ENCODE data around the gene IGFBP4. TPM values are rescaled to one million over a fixed set of nuclear protein-coding genes. Genes with fewer than 3 reads are reported as not detected.

IGFBP4 gene
- polyA plus RNA-seq, 1 experiment: 1,200 TPM

GRCh38 chr17:40464392-40464855 is 21.2 kb downstream of the IGFBP4 start:
- DNase-seq (ENCODE audit: low read depth): no peak

GRCh38 chr17:40466298-40466971 is 23.2 kb downstream of the IGFBP4 start:
- H3K4me3 ChIP-seq (ENCODE audit: low read depth, low read length): no peak overlapping the region
- DNase-seq (ENCODE audit: low read depth): no peak
- H3K27me3 ChIP-seq (ENCODE audit: control insufficient read depth, insufficient read depth, low read length): no peaks in the 10 kb centered on the region
- no peaks in the 10 kb centered on the region for H3K36me3 ChIP-seq (ENCODE audit: control insufficient read depth, insufficient read depth, low read length)
- POLR2A ChIA-PET: interaction anchor here (0.6 kb wide), 1 partner anchor 8 kb away, joined by 3 read pairs; no protein-coding TSS in a partner anchor
- TF ChIP-seq CTCF (IDR thresholded peaks at IDR 0.05; ENCODE audit: insufficient read depth, low read depth, low read length): no peak
- CTCF ChIA-PET: interaction anchor here (0.7 to 3.6 kb wide), 4 partner anchors 10 to 94 kb away, joined by 3 to 20 read pairs (median 4); no protein-coding TSS in a partner anchor

More at GRCh38 chr17:40464392-40464855, 21.2 kb downstream of the IGFBP4 start:
- Histone ChIP-seq H3K36me3 (ENCODE audit: control insufficient read depth, insufficient read depth, low read length) (peaks cover 1% of the 10 kb centered on the region), H3K27me3 (ENCODE audit: control insufficient read depth, insufficient read depth, low read length) (no peaks in the 10 kb centered on the region), H3K4me3 (ENCODE audit: low read depth, low read length) (no peak overlapping the region)
- POLR2A ChIA-PET: interaction anchor here (0.6 kb wide), 1 partner anchor 14 kb away, joined by 5 read pairs; no protein-coding TSS in a partner anchor
- TF ChIP-seq CTCF (IDR thresholded peaks at IDR 0.05; ENCODE audit: insufficient read depth, low read depth, low read length): no peak
- CTCF ChIA-PET: interaction anchor here (1.5 to 3.6 kb wide), 3 partner anchors 12 to 68 kb away, joined by 4 to 20 read pairs (median 8); no protein-coding TSS in a partner anchor

- Histone ChIP-seq H3K4me3 (ENCODE audit: low read depth, low read length) (no peak overlapping the region), H3K36me3 (ENCODE audit: control insufficient read depth, insufficient read depth, low read length) (no peaks in the 10 kb centered on the region), H3K27me3 (ENCODE audit: control insufficient read depth, insufficient read depth, low read length) (no peaks in the 10 kb centered on the region)
- ChIA-PET CTCF (interaction anchor here (0.7 to 3.6 kb wide), 4 partner anchors 9 to 105 kb away, joined by 3 to 20 read pairs (median 4); no protein-coding TSS in a partner anchor), POLR2A (no interaction called here)
- no peak for DNase-seq (ENCODE audit: low read depth)
- no peak for TF ChIP-seq CTCF (IDR thresholded peaks at IDR 0.05; ENCODE audit: insufficient read depth, low read depth, low read length)
These were observed 24.1 kb downstream of the IGFBP4 start for GRCh38 chr17:40467281-40467867.

- H3K27me3 ChIP-seq (ENCODE audit: control insufficient read depth, insufficient read depth, low read length): no peaks in the 10 kb centered on the region
- H3K4me3 ChIP-seq (ENCODE audit: low read depth, low read length): no peak overlapping the region
- ChIA-PET POLR2A (no interaction called here), CTCF (interaction anchor here (0.6 kb wide), 1 partner anchor 8 kb away, joined by 3 read pairs; no protein-coding TSS in a partner anchor)
- TF ChIP-seq CTCF (IDR thresholded peaks at IDR 0.05; ENCODE audit: insufficient read depth, low read depth, low read length): no peak
- H3K36me3 ChIP-seq (ENCODE audit: control insufficient read depth, insufficient read depth, low read length): no peaks in the 10 kb centered on the region
- DNase-seq (ENCODE audit: low read depth): no peak
These were observed 25.3 kb downstream of the IGFBP4 start for GRCh38 chr17:40468560-40468959.

All from BJ (cell line).